GM23338 (cell line): ENCODE measurements around the gene TCF7L2. TPM values are rescaled to one million over a fixed set of nuclear protein-coding genes. Genes with fewer than 3 reads are reported as not detected.
A peak's percentile ranks its signal among the peaks of the same experiment; 100 is the strongest.

ENCODE experiments used
- ATAC-seq: fragments of 200-7000 bp; cut with Tn5 transposase; 3 replicates; pipeline ENCODE4 v1.9.1; 2020
- DNase-seq: peaks from one replicate; pipeline ENCODE4 v3.0.0-alpha.2; 2015; ENCODE audit warnings: low spot score
- H2AFZ ChIP-seq: fragments of 200-600 bp; sonication (generic); 2 replicates; pipeline ENCODE4 v1.8.0; 2016; ENCODE audit warnings: antibody characterized with exemption, mild to moderate bottlenecking, moderate library complexity
- H3F3A ChIP-seq: fragments of 200-600 bp; sonication (generic); replicated peaks from 2 replicates; pipeline ENCODE4 v1.8.0; 2017; ENCODE audit warnings: antibody characterized with exemption, mixed run types, low read depth
- H3K27ac ChIP-seq: fragments of 200-600 bp; sonication (generic); 2 replicates; pipeline ENCODE4 v1.6.1; 2016; ENCODE audit warnings: low read depth
- H3K27me3 ChIP-seq: fragments of 200-600 bp; sonication (generic); 2 replicates; pipeline ENCODE4 v1.8.0; 2016; ENCODE audit warnings: mild to moderate bottlenecking, mixed run types, moderate library complexity; ENCODE audit not compliant: insufficient read depth
- H3K36me3 ChIP-seq: fragments of 200-600 bp; sonication (generic); 2 replicates; pipeline ENCODE4 v1.8.0; 2016; ENCODE audit warnings: mild to moderate bottlenecking; ENCODE audit not compliant: insufficient read depth
- H3K4me1 ChIP-seq: fragments of 200-600 bp; sonication (generic); 2 replicates; pipeline ENCODE4 v1.8.0; 2016; ENCODE audit warnings: mild to moderate bottlenecking, moderate library complexity; ENCODE audit not compliant: insufficient read depth
- H3K4me2 ChIP-seq: fragments of 200-600 bp; sonication (generic); 2 replicates; pipeline ENCODE4 v1.7.1; 2017; ENCODE audit warnings: mixed run types
- H3K4me3 ChIP-seq: fragments of 200-600 bp; sonication (generic); 2 replicates; pipeline ENCODE4 v1.6.1; 2016; ENCODE audit warnings: mixed run types
- H3K79me2 ChIP-seq: fragments of 200-600 bp; sonication (generic); replicated peaks from 2 replicates; pipeline ENCODE4 v1.8.0; 2017; ENCODE audit warnings: mild to moderate bottlenecking; ENCODE audit not compliant: insufficient read depth
- H3K9me2 ChIP-seq: fragments of 200-600 bp; sonication (generic); 2 replicates; pipeline ENCODE4 v1.8.0; 2017; ENCODE audit not compliant: insufficient read depth
- H4K20me1 ChIP-seq: fragments of 200-600 bp; sonication (generic); replicated peaks from 2 replicates; pipeline ENCODE4 v1.8.0; 2017; ENCODE audit warnings: mild to moderate bottlenecking; ENCODE audit not compliant: insufficient read depth
- H3K27ac Mint-ChIP-seq: 2 replicates; pipeline ENCODE4 v1.8.0; 2020; ENCODE audit warnings: inconsistent platforms, mild to moderate bottlenecking, moderate library complexity, mixed read lengths
- H3K27me3 Mint-ChIP-seq: 3 replicates; pipeline ENCODE4 v1.8.0; 2022; ENCODE audit warnings: low read depth, mild to moderate bottlenecking, moderate library complexity, mixed read lengths, inconsistent platforms; ENCODE audit not compliant: insufficient read depth, poor library complexity
- H3K36me3 Mint-ChIP-seq: 3 replicates; pipeline ENCODE4 v1.8.0; 2021; ENCODE audit warnings: low read depth, mild to moderate bottlenecking, inconsistent platforms, moderate library complexity, mixed read lengths
- H3K4me1 Mint-ChIP-seq: 3 replicates; pipeline ENCODE4 v1.8.0; 2020; ENCODE audit warnings: mild to moderate bottlenecking, inconsistent platforms, mixed read lengths
- H3K4me3 Mint-ChIP-seq: 3 replicates; pipeline ENCODE4 v1.8.0; 2021; ENCODE audit warnings: moderate library complexity, mild to moderate bottlenecking, inconsistent platforms, mixed read lengths
- H3K9me3 Mint-ChIP-seq: 3 replicates; pipeline ENCODE4 v1.8.0; 2020; ENCODE audit warnings: moderate library complexity, mild to moderate bottlenecking, inconsistent platforms, mixed read lengths
- EZH2phosphoT487 ChIP-seq: fragments of 200-600 bp; sonication (generic); IDR thresholded peaks from one replicate; pipeline ENCODE4 v1.8.1; 2018; ENCODE audit warnings: antibody characterized with exemption; ENCODE audit not compliant: unreplicated experiment
- NANOG ChIP-seq: IDR thresholded peaks from 2 replicates; pipeline ENCODE4 v1.6.1; 2016; ENCODE audit warnings: antibody characterized with exemption, borderline replicate concordance
- POLR2AphosphoS5 ChIP-seq: IDR thresholded peaks from 2 replicates; pipeline ENCODE4 v1.6.1; 2016; ENCODE audit warnings: antibody characterized with exemption, low read depth
- STAT1 ChIP-seq: IDR thresholded peaks from one replicate; pipeline ENCODE4 v1.6.1; 2016; ENCODE audit warnings: antibody characterized with exemption; ENCODE audit not compliant: unreplicated experiment
- ZNF331 ChIP-seq: fragments of 250-450 bp; sonication (Bioruptor Pico); IDR thresholded peaks from 2 replicates; pipeline ENCODE4 v1.5.0; 2020; ENCODE audit warnings: low read depth, mild to moderate bottlenecking, moderate library complexity
- polyA plus RNA-seq: library from polyadenylated mRNA; unstranded; fragments of >200 nt; fragmentation: Nextera tagmentation; extraction: Ambion mirVana; gene quantifications from 2 replicates; pipeline ENCODE4 v1.2.1, GENCODE V29; 2016
- total RNA-seq: library from RNA; depleted of rRNA; stranded (reverse); fragments of >200 nt; shearing (Covaris generic); gene quantifications from 2 replicates; pipeline ENCODE4 v1.2.3, GENCODE V29; 2014
- TF ChIP-seq, protein P1 (sequence below): IDR thresholded peaks from one replicate; pipeline ENCODE4 v1.6.1; 2018; ENCODE audit warnings: antibody characterized with exemption; ENCODE audit not compliant: unreplicated experiment
- TF ChIP-seq, protein P2 (sequence below), 2 experiments: fragments of 200-600 bp in 1 of 2; sonication (generic) in 1 of 2; conservative IDR thresholded peaks; 2 replicates each; pipeline versions ENCODE4 v1.5.1 to v1.6.1; 2016 to 2017; ENCODE audit warnings: antibody characterized with exemption in 2 of 2, low read depth in 2 of 2, mild to moderate bottlenecking in 2 of 2, moderate library complexity in 1 of 2

The TCF7L2 gene
- total and polyA plus RNA-seq, 2 experiments from 2014 or later, result 32.2 to 80.8 TPM

- H3K79me2 ChIP-seq, result peaks cover 100% of the 10 kb centered on the region
- peaks cover 26% of the 10 kb centered on the region for H3K27me3 Mint-ChIP-seq
- H3K27me3 ChIP-seq, result no peaks in the 10 kb centered on the region
- H3K36me3 Mint-ChIP-seq, result peaks cover 5% of the 10 kb centered on the region; the same call in 1 of the 3 replicates
- peak overlapping the region; percentile 18; the same call in 1 of the 2 replicates for H3K27ac Mint-ChIP-seq
- ATAC-seq (no peak), DNase-seq (no peak)
- no peaks in the 10 kb centered on the region for H3K9me3 Mint-ChIP-seq
- H2AFZ ChIP-seq, result no peak overlapping the region
- H3K36me3 ChIP-seq, result no peaks in the 10 kb centered on the region
- H3K4me2 ChIP-seq, result no peak overlapping the region
- no peak overlapping the region for H3K4me3 ChIP-seq
- TF ChIP-seq STAT1, result no peak
- TF ChIP-seq, protein P1, sequence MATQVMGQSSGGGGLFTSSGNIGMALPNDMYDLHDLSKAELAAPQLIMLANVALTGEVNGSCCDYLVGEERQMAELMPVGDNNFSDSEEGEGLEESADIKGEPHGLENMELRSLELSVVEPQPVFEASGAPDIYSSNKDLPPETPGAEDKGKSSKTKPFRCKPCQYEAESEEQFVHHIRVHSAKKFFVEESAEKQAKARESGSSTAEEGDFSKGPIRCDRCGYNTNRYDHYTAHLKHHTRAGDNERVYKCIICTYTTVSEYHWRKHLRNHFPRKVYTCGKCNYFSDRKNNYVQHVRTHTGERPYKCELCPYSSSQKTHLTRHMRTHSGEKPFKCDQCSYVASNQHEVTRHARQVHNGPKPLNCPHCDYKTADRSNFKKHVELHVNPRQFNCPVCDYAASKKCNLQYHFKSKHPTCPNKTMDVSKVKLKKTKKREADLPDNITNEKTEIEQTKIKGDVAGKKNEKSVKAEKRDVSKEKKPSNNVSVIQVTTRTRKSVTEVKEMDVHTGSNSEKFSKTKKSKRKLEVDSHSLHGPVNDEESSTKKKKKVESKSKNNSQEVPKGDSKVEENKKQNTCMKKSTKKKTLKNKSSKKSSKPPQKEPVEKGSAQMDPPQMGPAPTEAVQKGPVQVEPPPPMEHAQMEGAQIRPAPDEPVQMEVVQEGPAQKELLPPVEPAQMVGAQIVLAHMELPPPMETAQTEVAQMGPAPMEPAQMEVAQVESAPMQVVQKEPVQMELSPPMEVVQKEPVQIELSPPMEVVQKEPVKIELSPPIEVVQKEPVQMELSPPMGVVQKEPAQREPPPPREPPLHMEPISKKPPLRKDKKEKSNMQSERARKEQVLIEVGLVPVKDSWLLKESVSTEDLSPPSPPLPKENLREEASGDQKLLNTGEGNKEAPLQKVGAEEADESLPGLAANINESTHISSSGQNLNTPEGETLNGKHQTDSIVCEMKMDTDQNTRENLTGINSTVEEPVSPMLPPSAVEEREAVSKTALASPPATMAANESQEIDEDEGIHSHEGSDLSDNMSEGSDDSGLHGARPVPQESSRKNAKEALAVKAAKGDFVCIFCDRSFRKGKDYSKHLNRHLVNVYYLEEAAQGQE, result no peak
- no peak for TF ChIP-seq EZH2phosphoT487
- peaks cover 11% of the 10 kb centered on the region; the same call in 1 of the 2 replicates for H3F3A ChIP-seq
- H3K27ac ChIP-seq, result no peak overlapping the region
- peaks cover 67% of the 10 kb centered on the region for H3K4me1 Mint-ChIP-seq
- no peaks in the 10 kb centered on the region for H3K9me2 ChIP-seq
- H3K4me3 Mint-ChIP-seq, result no peak overlapping the region
- H3K4me1 ChIP-seq, result peaks cover 74% of the 10 kb centered on the region
- H4K20me1 ChIP-seq, result peaks cover 95% of the 10 kb centered on the region
Measured at GRCh38 chr10:113022265-113022664, 72.2 kb downstream of the TCF7L2 start.

- TF ChIP-seq NANOG (no peak), POLR2AphosphoS5 (no peak), ZNF331 (CRISPR knock-in tag) (no peak)
- Mint-ChIP-seq H3K36me3 (peaks cover 5% of the 10 kb centered on the region; the same call in 1 of the 3 replicates), H3K4me3 (no peak overlapping the region), H3K9me3 (no peaks in the 10 kb centered on the region), H3K27me3 (peaks cover 28% of the 10 kb centered on the region), H3K4me1 (peaks cover 67% of the 10 kb centered on the region), H3K27ac (0 out of 2 replicates have a peak overlapping the region, but pooled peaks have one; percentile 56)
- H3K9me2 ChIP-seq, result no peaks in the 10 kb centered on the region
- H3K4me3 ChIP-seq, result no peak overlapping the region
- H3K4me1 ChIP-seq, result peaks cover 74% of the 10 kb centered on the region
- peaks cover 95% of the 10 kb centered on the region for H4K20me1 ChIP-seq
- no peak overlapping the region for H3K27ac ChIP-seq
- ATAC-seq, result no peak
- H2AFZ ChIP-seq, result no peak overlapping the region
- H3K4me2 ChIP-seq, result no peak overlapping the region
- peaks cover 100% of the 10 kb centered on the region for H3K79me2 ChIP-seq
- H3K27me3 ChIP-seq, result no peaks in the 10 kb centered on the region
- H3K36me3 ChIP-seq, result no peaks in the 10 kb centered on the region
- peaks cover 10% of the 10 kb centered on the region; the same call in 1 of the 2 replicates for H3F3A ChIP-seq
- no peak for DNase-seq
Measured at GRCh38 chr10:113023017-113023416, 73.0 kb downstream of the TCF7L2 start.

DNA sequence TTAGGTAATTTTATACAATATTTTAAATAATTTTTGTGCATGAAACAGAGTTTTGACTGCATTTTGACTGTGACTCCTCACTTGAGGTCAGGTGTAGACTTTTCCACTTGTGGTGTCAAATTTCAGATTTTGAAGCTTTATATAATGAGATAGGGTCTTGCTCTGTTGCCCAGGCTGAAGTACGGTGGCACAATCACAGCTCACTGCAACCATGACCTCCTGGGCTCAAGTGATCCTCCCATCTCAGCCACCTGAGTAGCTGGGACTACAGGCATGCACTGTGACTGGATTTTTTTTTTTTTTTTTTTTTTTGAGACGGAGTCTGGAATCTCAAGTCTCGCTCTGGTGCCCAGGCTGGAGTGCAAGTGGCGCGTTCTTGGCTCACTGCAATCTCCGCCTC lies 74.9 kb downstream of the TCF7L2 start:
- Histone ChIP-seq H3K27ac (no peak overlapping the region), H3K4me2 (no peak overlapping the region), H3K9me2 (no peaks in the 10 kb centered on the region), H3K4me1 (peaks cover 61% of the 10 kb centered on the region), H3K27me3 (no peaks in the 10 kb centered on the region), H3K4me3 (no peak overlapping the region), H3K79me2 (peaks cover 100% of the 10 kb centered on the region), H2AFZ (no peak overlapping the region), H4K20me1 (peaks cover 96% of the 10 kb centered on the region), H3F3A (peaks cover 9% of the 10 kb centered on the region; the same call in 1 of the 2 replicates), H3K36me3 (no peaks in the 10 kb centered on the region)
- Mint-ChIP-seq H3K27me3 (peaks cover 33% of the 10 kb centered on the region), H3K27ac (no peak overlapping the region), H3K36me3 (peaks cover 15% of the 10 kb centered on the region; the same call in 2 of the 3 replicates), H3K9me3 (no peaks in the 10 kb centered on the region), H3K4me1 (peaks cover 66% of the 10 kb centered on the region), H3K4me3 (no peak overlapping the region)
- DNase-seq (no peak), ATAC-seq (no peak)
- TF ChIP-seq, protein P2, sequence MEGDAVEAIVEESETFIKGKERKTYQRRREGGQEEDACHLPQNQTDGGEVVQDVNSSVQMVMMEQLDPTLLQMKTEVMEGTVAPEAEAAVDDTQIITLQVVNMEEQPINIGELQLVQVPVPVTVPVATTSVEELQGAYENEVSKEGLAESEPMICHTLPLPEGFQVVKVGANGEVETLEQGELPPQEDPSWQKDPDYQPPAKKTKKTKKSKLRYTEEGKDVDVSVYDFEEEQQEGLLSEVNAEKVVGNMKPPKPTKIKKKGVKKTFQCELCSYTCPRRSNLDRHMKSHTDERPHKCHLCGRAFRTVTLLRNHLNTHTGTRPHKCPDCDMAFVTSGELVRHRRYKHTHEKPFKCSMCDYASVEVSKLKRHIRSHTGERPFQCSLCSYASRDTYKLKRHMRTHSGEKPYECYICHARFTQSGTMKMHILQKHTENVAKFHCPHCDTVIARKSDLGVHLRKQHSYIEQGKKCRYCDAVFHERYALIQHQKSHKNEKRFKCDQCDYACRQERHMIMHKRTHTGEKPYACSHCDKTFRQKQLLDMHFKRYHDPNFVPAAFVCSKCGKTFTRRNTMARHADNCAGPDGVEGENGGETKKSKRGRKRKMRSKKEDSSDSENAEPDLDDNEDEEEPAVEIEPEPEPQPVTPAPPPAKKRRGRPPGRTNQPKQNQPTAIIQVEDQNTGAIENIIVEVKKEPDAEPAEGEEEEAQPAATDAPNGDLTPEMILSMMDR (conservative IDR thresholded peaks at IDR 0.05; ENCODE audit: low read depth in 2 of 2), result no peak
- no peak for TF ChIP-seq ZNF331 (CRISPR knock-in tag)
